ENCODE data around the gene CA6.
"Not testable (repeated sequence)": the region's sequence is repeated elsewhere in the genome, so short reads cannot be mapped to it uniquely, and the experiment has no call there.

Gene CA6

GRCh38 chr1:8930116-8930515, 15.6 kb upstream of the CA6 start:
- DNase-seq = no peak

- DNase-seq = not testable (repeated sequence)
These were observed 8.6 kb upstream of the CA6 start for GRCh38 chr1:8937051-8937450.

GRCh38 chr1:8937701-8938100, 8.0 kb upstream of the CA6 start:
- no peak for DNase-seq

GRCh38 chr1:8938232-8938999, 7.3 kb upstream of the CA6 start:
- no peak for DNase-seq

GRCh38 chr1:8939000-8939265, 6.7 kb upstream of the CA6 start:
- no peak for DNase-seq

- DNase-seq = no peak
These were observed 6.2 kb upstream of the CA6 start for GRCh38 chr1:8939362-8939995.

- no peak for DNase-seq
These were observed 3.8 kb upstream of the CA6 start for GRCh38 chr1:8941906-8942305.

GRCh38 chr1:8943498-8944405, 1.9 kb upstream of the CA6 start:
- DNase-seq = no peak

- no peak for DNase-seq
These were observed 1.5 kb downstream of the CA6 start for GRCh38 chr1:8947127-8947691.

GRCh38 chr1:8950309-8950708, 4.6 kb downstream of the CA6 start:
- DNase-seq = no peak

GRCh38 chr1:8951231-8951630, 5.6 kb downstream of the CA6 start:
- no peak for DNase-seq

GRCh38 chr1:8955406-8955805, 9.7 kb downstream of the CA6 start:
- no peak for DNase-seq

GRCh38 chr1:8956461-8957349, 11.0 kb downstream of the CA6 start:
- DNase-seq = no peak

GRCh38 chr1:8962812-8963530, 17.3 kb downstream of the CA6 start:
- DNase-seq = no peak

GRCh38 chr1:8963963-8964362, 18.3 kb downstream of the CA6 start:
- DNase-seq = no peak

- no peak for DNase-seq
These were observed 19.6 kb downstream of the CA6 start for GRCh38 chr1:8965121-8965820.

- no peak for DNase-seq
These were observed 20.9 kb downstream of the CA6 start for GRCh38 chr1:8966606-8967005.

- DNase-seq = not testable (repeated sequence)
These were observed 23.2 kb downstream of the CA6 start for GRCh38 chr1:8968902-8969301.

GRCh38 chr1:8969937-8970336, 24.3 kb downstream of the CA6 start:
- no peak for DNase-seq

GRCh38 chr1:8970870-8971337, 25.2 kb downstream of the CA6 start:
- no peak for DNase-seq

GRCh38 chr1:8974551-8974950, 28.9 kb downstream of the CA6 start:
- DNase-seq = no peak
